Transverse colon (tissue), 4 donors: ENCODE data around the gene CFAP46.
"Not testable (repeated sequence)": the region's sequence is repeated elsewhere in the genome, so short reads cannot be mapped to it uniquely, and the experiment has no call there.

Experiments
- CTCF ChIP-seq, 5 experiments: fragments of 200-600 bp in 3 of 5; fragments of 450-650 bp in 2 of 5; sonication (generic) in 3 of 5; IDR thresholded peaks; 1 replicate in 2 of 5; 2 replicates in 3 of 5; pipeline ENCODE4 v1.5.1; 2016 to 2017; ENCODE audit warnings: antibody characterized with exemption in 5 of 5, inconsistent platforms in 3 of 5, mild to moderate bottlenecking in 2 of 5, moderate library complexity in 1 of 5
- EP300 ChIP-seq: sonication (generic); formaldehyde crosslinking; IDR thresholded peaks from one replicate; pipeline ENCODE4 v1.6.1; 2017; ENCODE audit warnings: antibody characterized with exemption, low read depth
- POLR2A ChIP-seq: fragments of 450-650 bp; IDR thresholded peaks from one replicate; pipeline ENCODE4 v1.6.1; 2016; ENCODE audit warnings: antibody characterized with exemption, mild to moderate bottlenecking, moderate library complexity
- POLR2AphosphoS5 ChIP-seq, 3 donors: sonication (generic); formaldehyde crosslinking; IDR thresholded peaks; one replicate each; pipeline ENCODE4 v1.6.1; 2016; ENCODE audit warnings: antibody characterized with exemption in 3 of 3

GRCh38 chr10:132797986-132798385, 144.4 kb downstream of the CFAP46 start:
- not testable (repeated sequence) for TF ChIP-seq CTCF (IDR thresholded peaks at IDR 0.05); POLR2A; POLR2AphosphoS5 (IDR thresholded peaks at IDR 0.05); EP300
